GM21526 (cell line): ENCODE measurements around the gene RAB11A.

Source experiments
- ATAC-seq: cut with Tn5 transposase; IDR thresholded peaks from one replicate; pipeline ENCODE4 v1.9.1; 2021; ENCODE audit warnings: moderate library complexity; ENCODE audit not compliant: unreplicated experiment, low FRiP score

RAB11A gene

DNA sequence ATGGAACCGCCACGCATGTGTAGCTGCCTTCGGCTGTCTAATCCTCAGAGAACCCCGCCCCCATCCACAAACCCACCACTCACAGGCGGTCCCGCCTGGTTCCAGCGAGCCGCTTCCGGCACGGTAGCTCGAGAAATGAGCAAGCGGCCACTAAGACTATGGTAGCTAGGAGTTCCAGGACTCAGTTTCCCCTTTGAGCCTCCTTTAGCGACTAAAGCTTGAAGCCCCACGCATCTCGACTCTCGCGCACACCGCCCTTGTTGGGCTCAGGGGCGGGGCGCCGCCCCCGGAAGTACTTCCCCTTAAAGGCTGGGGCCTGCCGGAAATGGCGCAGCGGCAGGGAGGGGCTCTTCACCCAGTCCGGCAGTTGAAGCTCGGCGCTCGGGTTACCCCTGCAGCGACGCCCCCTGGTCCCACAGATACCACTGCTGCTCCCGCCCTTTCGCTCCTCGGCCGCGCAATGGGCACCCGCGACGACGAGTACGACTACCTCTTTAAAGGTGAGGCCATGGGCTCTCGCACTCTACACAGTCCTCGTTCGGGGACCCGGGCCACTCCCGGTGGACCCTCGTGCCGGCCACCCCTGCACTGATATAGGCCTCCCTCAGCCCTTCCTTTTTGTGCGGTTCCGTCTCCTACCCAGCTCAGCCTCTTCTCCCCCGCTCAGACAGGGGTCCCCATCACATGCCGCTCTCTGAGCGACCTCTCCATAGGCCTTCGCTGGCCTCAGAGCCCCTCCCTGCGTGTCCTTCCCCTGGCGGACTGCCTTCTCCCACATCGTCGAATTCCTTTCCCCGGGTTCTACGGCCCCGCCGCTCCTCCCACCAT is at the start of gene RAB11A:
TSS of gene RAB11A (plus strand) at position 366 of the 828 bp plus-strand sequence. CDS start at position 461, 95 bp downstream.
- ATAC-seq = peak; percentile 83

DNA sequence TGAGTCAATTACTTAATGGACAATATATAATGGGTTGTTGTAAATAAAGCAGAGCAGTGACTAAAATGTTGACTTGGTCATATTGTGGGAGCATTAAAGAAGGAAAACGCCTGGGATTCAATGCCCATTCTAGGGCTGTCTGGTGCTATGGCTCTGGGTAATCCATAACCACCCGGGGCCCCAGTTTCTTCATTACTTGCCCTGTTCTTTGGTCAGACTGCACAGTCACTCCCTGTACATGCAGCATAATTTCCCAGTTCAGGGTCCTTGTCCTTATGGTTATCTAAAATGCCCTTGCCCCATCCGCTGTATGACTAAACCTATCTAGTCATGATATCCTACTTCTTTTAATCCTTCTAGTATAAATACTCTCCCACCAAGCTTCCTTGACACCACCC is 49.7 kb upstream of the RAB11A start:
- no peak for ATAC-seq

DNA sequence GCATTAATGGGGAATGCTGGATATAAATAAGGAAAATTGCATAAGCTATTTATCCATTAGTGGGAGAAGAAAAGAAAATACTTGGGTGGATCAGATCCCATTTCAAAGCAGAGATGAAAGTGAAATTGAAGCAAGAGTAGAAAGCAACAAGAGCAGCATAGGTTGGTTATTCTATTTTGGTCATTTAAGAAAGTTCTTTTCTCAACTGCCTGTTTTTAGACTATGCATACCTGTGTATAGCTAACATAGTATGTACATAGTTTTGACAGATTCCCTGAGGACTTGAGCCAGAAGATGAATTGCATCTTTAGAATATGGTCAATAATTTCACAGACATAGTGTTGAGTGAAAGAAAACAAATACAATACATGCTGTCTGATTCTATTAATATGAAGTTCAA is 48.2 kb upstream of the RAB11A start:
- ATAC-seq = no peak

DNA sequence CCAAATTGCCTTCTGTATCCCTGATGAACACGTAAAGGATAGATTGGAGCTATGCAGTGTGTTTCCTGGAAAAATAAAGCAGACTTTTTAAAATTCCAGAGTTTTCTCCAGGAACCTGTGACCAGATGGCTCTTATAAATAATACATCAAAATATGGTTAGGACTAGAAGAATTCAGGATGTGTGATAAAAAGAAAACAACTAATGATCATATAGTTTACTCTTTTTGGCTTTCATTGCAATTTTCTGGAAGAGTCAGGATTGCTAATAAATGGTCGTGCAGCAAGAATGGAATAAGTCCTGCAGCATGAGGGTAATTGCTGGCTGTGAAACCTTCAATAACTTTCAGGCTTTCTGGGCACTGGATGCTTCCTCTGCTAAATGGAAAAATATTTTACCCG is 47.0 kb upstream of the RAB11A start:
- ATAC-seq = no peak

DNA sequence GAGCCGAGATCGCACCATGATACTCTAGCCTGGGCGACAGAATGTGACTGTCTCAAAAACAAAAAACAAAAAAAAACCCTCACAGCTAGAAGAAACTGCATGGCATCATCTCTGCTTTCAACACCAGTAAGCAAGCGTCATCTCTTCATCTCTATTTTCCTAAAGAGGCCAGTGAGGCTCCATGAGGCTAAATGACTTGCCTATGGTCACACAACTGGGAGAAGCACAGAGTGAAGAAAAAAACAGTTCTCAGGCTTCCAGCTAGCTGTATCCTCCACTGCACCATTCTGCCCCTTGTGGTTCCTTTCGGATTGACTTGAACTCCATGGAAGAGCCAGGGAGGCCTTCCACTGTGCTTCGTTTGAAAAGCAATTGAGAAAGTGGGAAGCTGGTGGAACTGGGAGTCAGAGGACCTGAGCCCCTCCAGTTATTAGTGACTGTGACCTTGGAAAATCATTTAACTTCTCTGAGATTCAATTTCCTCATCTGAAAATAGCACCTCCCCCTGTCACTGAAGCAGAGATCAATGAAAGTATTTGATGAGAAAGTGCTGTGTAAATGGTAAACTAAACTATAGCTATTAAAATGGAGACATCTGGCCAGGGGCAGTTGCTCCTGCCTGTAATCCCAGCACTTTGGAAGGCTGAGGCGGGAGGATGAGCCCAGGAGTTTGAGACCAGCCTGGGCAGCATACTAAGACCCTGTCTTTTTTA is 45.1 kb upstream of the RAB11A start:
- no peak for ATAC-seq

DNA sequence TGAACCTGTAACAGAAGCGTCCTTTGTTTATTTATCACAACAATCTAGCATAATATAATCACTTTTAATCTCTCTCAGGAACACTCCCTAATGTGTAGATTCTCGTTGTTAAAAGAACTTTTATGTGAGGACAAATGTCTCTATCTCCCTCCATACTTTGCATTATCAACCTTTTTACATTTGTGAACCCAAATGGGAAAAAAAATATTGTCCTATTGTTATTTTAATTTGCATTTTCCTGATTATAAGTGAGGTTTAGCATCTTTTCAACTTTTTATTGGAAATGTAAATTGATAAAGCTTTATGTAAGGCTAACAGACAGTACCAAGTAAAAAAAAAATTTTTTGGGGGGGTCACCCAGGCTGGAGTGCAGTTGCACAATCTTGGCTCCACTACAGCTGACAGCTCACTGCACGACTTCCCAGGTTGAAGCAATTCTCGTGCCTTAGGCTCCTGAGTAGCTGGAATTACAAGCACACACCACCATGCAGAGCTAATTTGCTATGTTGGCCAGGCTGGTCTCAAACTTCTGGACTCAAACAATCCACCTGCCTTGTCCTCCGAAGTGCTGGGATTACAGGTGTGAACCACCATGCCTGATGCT is 44.2 kb upstream of the RAB11A start:
- no peak for ATAC-seq

DNA sequence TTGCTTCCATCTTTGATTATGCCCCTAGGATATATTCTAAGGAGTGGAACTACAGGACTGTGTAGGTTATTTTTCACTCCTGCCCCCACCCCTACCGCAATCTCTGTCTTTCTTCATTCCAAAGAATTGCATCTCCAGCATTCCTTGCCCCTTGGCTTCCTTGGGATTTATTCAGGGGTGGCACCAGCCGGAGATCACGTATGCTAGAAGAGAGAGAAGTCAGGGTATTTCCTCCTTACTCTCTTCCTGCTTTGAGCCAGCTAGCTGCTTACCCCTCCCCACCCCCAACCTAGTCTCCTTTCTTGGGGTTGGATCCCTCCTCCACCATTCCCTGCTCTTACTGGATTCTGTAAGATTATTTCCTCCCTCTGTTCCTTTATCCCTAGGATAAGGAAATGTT is 42.2 kb upstream of the RAB11A start:
- no peak for ATAC-seq

DNA sequence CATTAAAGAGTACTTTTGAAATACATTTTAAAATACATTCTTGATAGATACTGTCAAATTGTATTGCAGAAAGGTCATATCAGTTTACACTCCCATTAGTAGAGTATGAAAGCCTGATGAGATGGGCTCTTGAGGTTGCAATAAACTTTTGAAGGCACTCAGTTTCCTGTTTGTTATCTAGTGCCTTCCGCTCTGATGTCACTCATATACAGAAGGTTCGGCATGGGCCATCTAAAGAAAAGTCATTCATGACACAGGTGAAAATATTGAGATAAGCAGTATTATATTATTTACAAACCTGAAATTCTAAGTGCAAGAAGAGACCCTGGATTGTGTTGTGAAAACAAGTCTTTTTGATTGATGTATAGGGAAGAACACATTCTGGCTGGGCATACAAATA is 40.7 kb upstream of the RAB11A start:
- no peak for ATAC-seq

DNA sequence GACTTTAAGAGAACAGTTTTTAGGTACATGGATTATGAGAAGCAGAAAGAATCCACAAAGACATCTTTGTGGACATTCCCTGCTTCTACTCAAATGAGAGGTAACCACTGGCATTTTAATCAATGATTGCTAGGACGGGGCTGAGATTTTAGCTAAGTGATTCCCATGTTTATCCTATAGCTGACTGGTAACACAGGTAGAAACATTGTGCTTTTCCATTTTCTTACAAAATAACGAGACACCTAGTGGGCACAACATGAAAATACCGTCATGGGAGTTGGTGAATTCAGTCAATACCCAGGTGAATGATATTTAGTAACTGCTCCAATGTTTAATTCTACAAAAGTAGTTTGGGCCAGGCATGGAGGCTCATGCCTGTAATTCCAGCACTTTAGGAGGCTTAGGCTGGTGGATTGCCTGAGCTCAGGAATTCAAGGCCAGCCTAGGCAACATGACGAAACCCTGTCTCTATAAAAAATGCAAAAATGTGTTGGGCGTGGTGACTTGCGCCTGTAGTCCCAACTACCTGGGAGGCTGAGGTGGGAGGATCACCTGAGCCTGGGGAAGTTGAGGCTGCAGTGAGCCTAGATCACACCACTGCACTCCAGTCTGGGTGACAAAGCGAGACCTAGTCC is 40.0 kb upstream of the RAB11A start:
- no peak for ATAC-seq

DNA sequence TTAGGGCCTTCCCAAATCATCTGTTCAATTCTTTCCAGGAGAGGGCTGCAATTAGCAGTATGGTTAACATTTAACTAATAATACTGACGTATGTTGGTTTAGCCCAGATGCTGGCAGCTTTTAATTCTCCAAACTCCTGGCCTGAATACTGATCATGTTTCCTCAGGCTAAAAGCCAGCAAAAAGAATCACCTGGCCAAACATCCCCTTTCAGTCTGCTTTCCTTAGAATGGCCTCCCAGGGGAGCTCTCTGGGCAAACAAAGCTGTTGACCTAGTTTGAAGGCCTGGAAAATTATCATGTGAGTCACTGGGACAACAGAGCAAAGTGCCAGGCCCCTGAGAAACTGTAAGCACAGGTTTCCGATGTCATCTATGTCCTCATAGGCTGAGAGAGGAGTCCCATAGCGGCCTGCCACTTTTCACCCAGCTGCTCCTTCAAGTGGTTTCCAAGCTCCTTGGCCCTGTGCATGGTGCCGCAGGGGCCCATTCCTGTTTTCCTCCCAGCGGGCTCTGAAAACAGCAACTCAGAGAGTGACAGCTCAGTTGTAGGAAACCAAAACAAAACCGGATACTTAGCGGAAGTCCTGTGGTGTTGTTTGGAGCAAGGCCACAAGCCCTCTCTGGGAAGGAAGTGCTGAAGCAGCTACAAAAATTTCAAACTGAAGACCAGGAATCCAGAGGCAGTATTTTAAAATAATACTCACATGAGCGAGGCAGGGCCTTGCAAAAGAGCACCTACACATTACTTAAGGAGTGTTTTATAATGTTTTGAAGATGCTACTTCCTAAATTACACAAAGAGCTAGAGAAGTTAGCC is 36.5 kb upstream of the RAB11A start:
- ATAC-seq = no peak

DNA sequence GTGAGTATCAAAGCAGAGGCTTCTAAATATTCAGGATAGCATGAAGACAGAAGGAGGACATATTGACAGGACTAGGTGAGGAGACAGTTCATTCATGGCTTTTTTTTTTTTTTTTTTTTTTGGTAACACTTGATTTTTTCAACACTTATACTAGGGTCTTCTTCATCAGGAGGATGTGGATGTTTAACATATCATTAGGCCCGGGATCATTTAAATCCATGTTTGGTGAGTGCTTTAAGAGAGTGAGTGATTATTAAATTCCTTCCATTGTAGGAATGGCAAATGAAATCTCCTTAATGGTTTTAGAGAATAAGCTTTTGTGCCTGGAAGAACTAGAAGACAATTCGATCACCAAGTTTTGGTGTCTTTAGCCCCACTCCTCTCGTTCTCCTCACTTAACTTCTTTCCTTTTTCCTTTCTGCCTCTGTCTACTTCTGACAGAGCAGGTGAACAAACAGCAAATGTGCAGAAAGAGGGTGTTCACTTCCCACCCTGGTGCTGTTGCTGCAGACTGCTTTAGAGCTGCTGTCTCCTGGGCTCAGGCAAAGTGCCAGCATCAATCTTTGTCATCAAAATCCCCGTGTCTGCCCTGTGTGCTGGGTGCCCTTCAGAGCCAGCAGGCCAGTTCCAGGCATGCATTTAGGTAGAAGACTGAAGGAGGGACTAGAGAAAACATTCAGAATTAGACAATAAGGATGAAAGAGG is 35.6 kb upstream of the RAB11A start:
- no peak for ATAC-seq

DNA sequence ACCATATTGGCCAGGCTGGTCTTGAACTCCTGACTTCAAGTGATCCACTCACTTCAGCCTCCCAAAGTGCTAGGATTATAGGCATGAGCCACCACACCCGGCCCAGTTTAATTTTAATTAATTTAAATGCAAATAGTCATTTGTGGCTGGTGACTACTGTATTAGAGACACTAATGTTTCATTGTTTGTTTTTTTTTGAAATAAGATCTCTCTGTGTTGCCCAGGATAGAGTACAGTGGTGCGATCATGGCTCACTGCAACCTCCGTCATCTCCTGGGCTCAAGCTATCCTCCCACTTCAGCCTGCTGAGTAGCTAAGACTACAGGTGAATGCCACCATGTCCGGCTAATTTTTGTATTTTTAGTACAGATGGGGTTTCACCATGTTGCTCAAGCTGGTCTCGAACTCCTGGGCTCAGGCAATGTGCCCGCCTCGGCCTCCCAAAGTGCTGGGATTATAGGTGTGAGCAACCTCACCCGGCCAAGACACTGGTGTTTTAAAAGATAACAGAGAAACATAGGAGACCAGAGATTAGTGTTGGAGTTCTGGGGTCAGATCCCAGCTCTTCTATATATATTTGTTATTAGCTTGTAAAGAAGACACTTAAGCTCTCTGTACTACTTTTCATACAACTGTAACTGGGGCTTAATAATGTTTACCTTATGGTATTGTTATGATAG is 34.5 kb upstream of the RAB11A start:
- ATAC-seq = no peak

DNA sequence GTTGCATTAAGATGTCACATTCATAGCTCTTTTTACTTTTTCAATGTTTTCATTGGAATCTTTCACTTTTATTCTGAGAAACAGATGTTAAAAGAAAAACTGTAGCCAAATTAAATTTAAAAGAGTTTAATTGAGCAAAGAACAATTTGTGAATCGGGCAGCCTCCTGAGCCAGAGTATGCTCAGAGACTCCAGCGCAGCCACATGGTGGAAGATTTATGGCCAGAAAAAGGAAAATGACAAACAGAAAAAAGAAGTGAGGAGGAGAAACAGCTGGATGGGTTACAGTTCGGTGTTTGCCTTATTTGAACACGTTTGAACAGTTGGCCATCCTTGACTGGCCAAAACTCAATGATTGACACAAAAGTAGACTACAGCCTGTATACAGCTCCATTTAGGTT is 33.8 kb upstream of the RAB11A start:
- ATAC-seq = no peak

DNA sequence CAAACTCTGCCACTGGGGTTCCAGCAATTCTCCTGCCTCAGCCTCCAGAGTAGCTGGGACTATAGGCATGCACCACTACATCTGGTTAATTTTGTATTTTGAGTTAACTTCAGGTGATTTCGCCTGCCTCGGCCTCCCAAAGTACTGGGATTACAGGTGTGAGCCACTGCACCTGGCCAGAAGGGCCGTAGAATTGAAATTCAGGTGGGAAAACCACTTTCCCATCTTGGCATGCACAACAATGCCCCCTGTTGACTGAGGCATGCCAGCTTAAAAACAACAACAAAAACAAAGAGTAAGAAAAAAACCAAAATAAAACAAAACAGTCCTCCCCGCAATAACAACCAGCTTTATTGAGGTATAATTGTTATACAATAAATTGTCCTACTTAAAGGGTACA is 32.6 kb upstream of the RAB11A start:
- ATAC-seq = no peak

DNA sequence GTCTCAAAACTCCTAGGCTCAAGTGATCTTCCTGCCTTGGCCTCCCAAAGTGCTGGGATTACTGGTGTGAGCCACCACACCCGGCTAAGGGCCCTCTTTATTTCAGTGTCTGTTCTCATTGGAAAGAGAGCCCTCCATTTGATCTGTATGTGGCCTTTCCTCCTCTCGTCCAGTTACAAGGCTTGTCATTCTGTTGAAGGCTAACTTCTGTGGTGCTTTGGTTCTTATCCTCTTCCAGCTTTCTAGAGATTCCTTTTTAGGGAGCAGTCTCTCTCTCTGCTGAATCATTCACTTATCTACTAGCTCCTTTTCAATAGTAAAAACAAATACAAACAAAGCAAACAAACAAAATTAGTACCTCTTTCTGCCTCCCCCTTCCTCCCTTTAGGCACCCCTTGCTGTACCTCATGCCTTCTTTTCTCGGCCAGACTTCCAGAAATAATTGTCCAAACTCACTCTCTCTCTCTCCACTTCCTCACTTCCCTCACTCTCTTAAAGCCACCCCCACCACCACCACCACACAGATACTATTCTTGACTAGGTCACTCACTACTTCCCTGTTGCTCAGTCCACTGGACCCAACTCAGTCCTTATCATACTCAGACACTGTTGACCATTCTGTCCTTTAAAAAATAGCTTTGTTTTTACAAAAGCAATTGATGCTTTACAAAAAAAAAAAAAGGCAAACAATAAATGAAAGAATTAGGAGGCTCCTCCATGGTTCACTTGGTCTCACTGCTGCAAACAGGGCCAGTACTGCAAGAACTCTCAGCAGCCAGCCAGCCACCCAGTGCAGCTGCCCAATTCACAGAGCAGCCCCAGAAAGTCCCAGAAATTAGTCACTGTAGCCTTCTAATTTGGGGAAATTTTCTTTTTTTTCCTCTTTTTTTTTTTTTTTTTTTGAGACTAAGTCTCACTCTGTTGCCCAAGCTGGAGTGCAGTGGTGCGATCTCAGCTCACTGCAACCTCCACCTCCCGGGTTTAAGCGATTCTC is 31.7 kb upstream of the RAB11A start:
- no peak for ATAC-seq

DNA sequence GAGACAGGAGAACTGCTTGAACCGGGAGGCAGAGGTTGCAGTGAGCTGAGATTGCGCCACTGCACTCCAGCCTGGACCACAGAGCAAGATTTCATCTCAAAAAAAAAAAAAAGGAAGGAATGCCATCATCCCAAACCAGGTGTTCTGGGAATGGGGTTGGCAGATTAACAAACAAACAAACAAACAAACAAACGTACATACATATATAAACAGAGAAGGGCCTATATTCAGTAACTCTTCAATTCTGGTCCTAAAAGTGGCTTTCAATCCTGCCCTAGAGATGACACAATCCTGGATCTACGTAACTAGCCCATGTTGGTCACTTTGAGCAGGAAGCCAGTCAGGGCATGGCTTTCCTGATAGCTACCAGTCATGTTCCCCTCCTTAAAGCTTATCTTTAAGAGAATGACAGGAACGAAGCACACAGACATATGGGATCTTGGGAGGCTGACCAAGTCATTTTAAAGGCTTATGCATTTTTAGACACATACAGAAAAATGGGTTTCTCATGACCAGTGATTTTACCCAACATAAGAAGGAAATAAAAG is 29.9 kb upstream of the RAB11A start:
- no peak for ATAC-seq

DNA sequence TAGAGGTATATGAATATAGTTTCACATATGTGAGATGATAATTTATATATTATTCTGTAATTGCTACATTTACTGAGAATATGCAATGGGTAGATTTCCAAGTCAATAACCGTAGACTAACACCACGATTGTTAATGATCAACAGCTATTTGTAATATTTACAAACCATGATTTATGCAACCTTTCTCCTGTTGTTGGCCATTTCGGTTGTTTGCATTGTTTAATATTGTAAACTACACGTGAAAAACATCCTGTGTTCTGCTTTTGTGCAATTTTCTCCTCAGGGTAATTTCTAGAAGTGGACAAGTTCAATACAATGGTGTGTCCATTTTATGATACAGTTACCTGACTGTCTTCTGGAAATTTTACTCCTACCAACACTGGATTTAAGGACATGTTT is 29.3 kb upstream of the RAB11A start:
- ATAC-seq = no peak
